HG02623 (cell line): Measurements from ENCODE around the gene RLBP1.

Experiments used
- ATAC-seq: cut with Tn5 transposase; IDR thresholded peaks from one replicate; pipeline ENCODE4 v1.9.1; 2021; ENCODE audit warnings: moderate library complexity; ENCODE audit not compliant: unreplicated experiment

Gene RLBP1

GRCh38 chr15:89179966-89180875, 41.2 kb downstream of the RLBP1 start:
- no peak for ATAC-seq

GRCh38 chr15:89178307-89178977, 42.9 kb downstream of the RLBP1 start:
- no peak for ATAC-seq

GRCh38 chr15:89177633-89178306, 43.6 kb downstream of the RLBP1 start:
- ATAC-seq, result no peak

GRCh38 chr15:89177116-89177515, 44.3 kb downstream of the RLBP1 start:
- no peak for ATAC-seq

- no peak for ATAC-seq
These were observed 45.7 kb downstream of the RLBP1 start for GRCh38 chr15:89175617-89176191.

GRCh38 chr15:89174476-89174875, 46.9 kb downstream of the RLBP1 start:
- no peak for ATAC-seq

- ATAC-seq, result no peak
These were observed 48.5 kb downstream of the RLBP1 start for GRCh38 chr15:89172921-89173320.

GRCh38 chr15:89171136-89172072, 50.0 kb downstream of the RLBP1 start:
- ATAC-seq, result no peak

- no peak for ATAC-seq
These were observed 51.0 kb downstream of the RLBP1 start for GRCh38 chr15:89170364-89170763.

GRCh38 chr15:89168316-89168833, 53.0 kb downstream of the RLBP1 start:
- no peak for ATAC-seq

- ATAC-seq, result peak; percentile 69
These were observed 53.9 kb downstream of the RLBP1 start for GRCh38 chr15:89167267-89168176.

GRCh38 chr15:89165677-89166076, 55.7 kb downstream of the RLBP1 start:
- ATAC-seq, result no peak

- no peak for ATAC-seq
These were observed 56.6 kb downstream of the RLBP1 start for GRCh38 chr15:89164712-89165211.

- ATAC-seq, result no peak
These were observed 57.9 kb downstream of the RLBP1 start for GRCh38 chr15:89163271-89164055.

- no peak for ATAC-seq
These were observed 59.7 kb downstream of the RLBP1 start for GRCh38 chr15:89161666-89162065.
